ENCODE results near the gene SCART1. TPM values are rescaled to one million over a fixed set of nuclear protein-coding genes. Genes with fewer than 3 reads are reported as not detected.
"Not testable (repeated sequence)": the region's sequence is repeated elsewhere in the genome, so short reads cannot be mapped to it uniquely, and the experiment has no call there.

The SCART1 gene
- total RNA-seq, 1 experiment from 2014 or later, result 0.73 TPM

GRCh38 chr10:133411523-133412380 lies 42.0 kb upstream of the SCART1 start:
- CTCF ChIA-PET, result no interaction called here
- no peak for TF ChIP-seq CTCF (IDR thresholded peaks at IDR 0.05; ENCODE audit: insufficient read depth in 1 of 2, low read depth in 1 of 2, low read length in 1 of 2, severe bottlenecking in 1 of 2, unreplicated experiment in 1 of 2)
- no peak for DNase-seq
- POLR2A ChIA-PET, result no interaction called here
- intact Hi-C loops (cut with micrococcal nuclease; ENCODE audit: unreplicated experiment), result no loop called here
- BruUV-seq (replicated peaks), result no TSS peak
- no peak overlapping the region for H3K27ac Mint-ChIP-seq (ENCODE audit: unreplicated experiment)
- H3K9me3 ChIP-seq, result peaks cover 20% of the 10 kb centered on the region
- no peaks in the 10 kb centered on the region for H3K27me3 ChIP-seq (replicated peaks; ENCODE audit: control insufficient read depth, insufficient read depth, low read length)
- H3K4me3 ChIP-seq (ENCODE audit: low read depth, low read length), result no peak overlapping the region
- no peak overlapping the region for H3K4me3 Mint-ChIP-seq (ENCODE audit: unreplicated experiment)
- H3K9me3 Mint-ChIP-seq (ENCODE audit: unreplicated experiment), result peaks cover 53% of the 10 kb centered on the region
- H3K36me3 Mint-ChIP-seq (ENCODE audit: insufficient read depth, unreplicated experiment), result peaks cover 95% of the 10 kb centered on the region
- H3K4me1 Mint-ChIP-seq (ENCODE audit: low read depth, unreplicated experiment), result peaks cover 6% of the 10 kb centered on the region
- H3K36me3 ChIP-seq (ENCODE audit: control insufficient read depth, insufficient read depth, low read length), result peaks cover 4% of the 10 kb centered on the region; the same call in 1 of the 2 replicates
- H3K4me1 ChIP-seq, result no peaks in the 10 kb centered on the region
- no peaks in the 10 kb centered on the region for H3K27me3 Mint-ChIP-seq (ENCODE audit: insufficient read depth, unreplicated experiment)

GRCh38 chr10:133412381-133412711 lies 41.4 kb upstream of the SCART1 start:
- H3K36me3 Mint-ChIP-seq (ENCODE audit: insufficient read depth, unreplicated experiment), result peaks cover 89% of the 10 kb centered on the region
- intact Hi-C loops (cut with micrococcal nuclease; ENCODE audit: unreplicated experiment), result no loop called here
- POLR2A ChIA-PET, result no interaction called here
- no peaks in the 10 kb centered on the region for H3K27me3 Mint-ChIP-seq (ENCODE audit: insufficient read depth, unreplicated experiment)
- H3K4me3 Mint-ChIP-seq (ENCODE audit: unreplicated experiment), result no peak overlapping the region
- Histone ChIP-seq H3K36me3 (ENCODE audit: control insufficient read depth, insufficient read depth, low read length) (peaks cover 4% of the 10 kb centered on the region; the same call in 1 of the 2 replicates), H3K4me3 (ENCODE audit: low read depth, low read length) (no peak overlapping the region), H3K4me1 (no peaks in the 10 kb centered on the region), H3K9me3 (peaks cover 20% of the 10 kb centered on the region), H3K27me3 (replicated peaks; ENCODE audit: control insufficient read depth, insufficient read depth, low read length) (no peaks in the 10 kb centered on the region)
- peaks cover 53% of the 10 kb centered on the region for H3K9me3 Mint-ChIP-seq (ENCODE audit: unreplicated experiment)
- DNase-seq, result no peak
- BruUV-seq (replicated peaks), result no TSS peak
- H3K27ac Mint-ChIP-seq (ENCODE audit: unreplicated experiment), result no peak overlapping the region
- CTCF ChIA-PET, result no interaction called here
- H3K4me1 Mint-ChIP-seq (ENCODE audit: low read depth, unreplicated experiment), result peaks cover 6% of the 10 kb centered on the region
- TF ChIP-seq CTCF (IDR thresholded peaks at IDR 0.05; ENCODE audit: insufficient read depth in 1 of 2, low read depth in 1 of 2, low read length in 1 of 2, severe bottlenecking in 1 of 2, unreplicated experiment in 1 of 2), result no peak

- H3K27me3 ChIP-seq (replicated peaks; ENCODE audit: control insufficient read depth, insufficient read depth, low read length); H3K36me3 ChIP-seq (ENCODE audit: control insufficient read depth, insufficient read depth, low read length); H3K4me3 ChIP-seq (ENCODE audit: low read depth, low read length); H3K4me1 ChIP-seq; H3K27ac Mint-ChIP-seq (ENCODE audit: unreplicated experiment); CTCF ChIA-PET; DNase-seq; H3K4me3 Mint-ChIP-seq (ENCODE audit: unreplicated experiment); BruUV-seq (replicated peaks); intact Hi-C loops (cut with micrococcal nuclease; ENCODE audit: unreplicated experiment); H3K4me1 Mint-ChIP-seq (ENCODE audit: low read depth, unreplicated experiment); H3K27me3 Mint-ChIP-seq (ENCODE audit: insufficient read depth, unreplicated experiment); POLR2A ChIA-PET: not testable (repeated sequence)
- peaks cover 81% of the 10 kb centered on the region for H3K36me3 Mint-ChIP-seq (ENCODE audit: insufficient read depth, unreplicated experiment)
- peaks cover 20% of the 10 kb centered on the region for H3K9me3 ChIP-seq
- H3K9me3 Mint-ChIP-seq (ENCODE audit: unreplicated experiment), result peaks cover 44% of the 10 kb centered on the region
These were observed 39.3 kb upstream of the SCART1 start for GRCh38 chr10:133414401-133414800.
